SK-N-SH (cell line): ENCODE measurements around the gene OCA2.

Source experiments
- EP300 ChIP-seq, 2 experiments: IDR thresholded peaks; 2 replicates each; pipeline versions ENCODE4 v1.4.0 to v1.6.1; 2012; ENCODE audit warnings: borderline replicate concordance in 1 of 2, low read depth in 1 of 2, low read length in 1 of 2
- EZH2phosphoT487 ChIP-seq: fragments of 200-600 bp; sonication (generic); IDR thresholded peaks from 2 replicates; pipeline ENCODE4 v1.6.1; 2017; ENCODE audit warnings: low read depth, mixed run types, mild to moderate bottlenecking, antibody characterized with exemption, moderate library complexity, borderline replicate concordance
- TF ChIP-seq, protein P1 (sequence below): fragments of 200-600 bp; sonication (generic); IDR thresholded peaks from 2 replicates; pipeline ENCODE4 v1.6.1; 2017; ENCODE audit warnings: antibody characterized with exemption, mild to moderate bottlenecking, moderate library complexity

GRCh38 chr15:27730868-27731267, 368.2 kb downstream of the OCA2 start:
- TF ChIP-seq, protein P1, sequence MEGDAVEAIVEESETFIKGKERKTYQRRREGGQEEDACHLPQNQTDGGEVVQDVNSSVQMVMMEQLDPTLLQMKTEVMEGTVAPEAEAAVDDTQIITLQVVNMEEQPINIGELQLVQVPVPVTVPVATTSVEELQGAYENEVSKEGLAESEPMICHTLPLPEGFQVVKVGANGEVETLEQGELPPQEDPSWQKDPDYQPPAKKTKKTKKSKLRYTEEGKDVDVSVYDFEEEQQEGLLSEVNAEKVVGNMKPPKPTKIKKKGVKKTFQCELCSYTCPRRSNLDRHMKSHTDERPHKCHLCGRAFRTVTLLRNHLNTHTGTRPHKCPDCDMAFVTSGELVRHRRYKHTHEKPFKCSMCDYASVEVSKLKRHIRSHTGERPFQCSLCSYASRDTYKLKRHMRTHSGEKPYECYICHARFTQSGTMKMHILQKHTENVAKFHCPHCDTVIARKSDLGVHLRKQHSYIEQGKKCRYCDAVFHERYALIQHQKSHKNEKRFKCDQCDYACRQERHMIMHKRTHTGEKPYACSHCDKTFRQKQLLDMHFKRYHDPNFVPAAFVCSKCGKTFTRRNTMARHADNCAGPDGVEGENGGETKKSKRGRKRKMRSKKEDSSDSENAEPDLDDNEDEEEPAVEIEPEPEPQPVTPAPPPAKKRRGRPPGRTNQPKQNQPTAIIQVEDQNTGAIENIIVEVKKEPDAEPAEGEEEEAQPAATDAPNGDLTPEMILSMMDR, result no peak
- no peak for TF ChIP-seq EZH2phosphoT487
- TF ChIP-seq EP300 (IDR thresholded peaks at IDR 0.05; ENCODE audit: borderline replicate concordance in 1 of 2, low read depth in 1 of 2, low read length in 1 of 2), result no peak
